HEK293 (cell line): ENCODE results near the gene SEMA4F.

Experiments used
- CTCF ChIP-seq: fragments of 450-650 bp; formaldehyde crosslinking; IDR thresholded peaks from 2 replicates; pipeline ENCODE4 v1.5.1; 2016; ENCODE audit warnings: missing biosample characterization, missing genetic modification characterization
- KLF10 ChIP-seq: fragments of 450-650 bp; IDR thresholded peaks from 2 replicates; pipeline ENCODE4 v1.5.1; 2018; ENCODE audit warnings: missing biosample characterization, mild to moderate bottlenecking, missing genetic modification characterization
- KLF9 ChIP-seq: fragments of 450-650 bp; formaldehyde crosslinking; IDR thresholded peaks from 2 replicates; pipeline ENCODE4 v1.5.1; 2016; ENCODE audit warnings: missing biosample characterization, missing genetic modification characterization, low read depth
- PRDM1 ChIP-seq: fragments of 450-650 bp; formaldehyde crosslinking; IDR thresholded peaks from 2 replicates; pipeline ENCODE4; 2016; ENCODE audit warnings: missing biosample characterization, missing genetic modification characterization
- REST ChIP-seq: fragments of 450-650 bp; formaldehyde crosslinking; IDR thresholded peaks from 2 replicates; pipeline ENCODE4 v1.5.1; 2016; ENCODE audit warnings: missing biosample characterization, missing genetic modification characterization
- SP2 ChIP-seq: fragments of 450-650 bp; formaldehyde crosslinking; IDR thresholded peaks from 2 replicates; pipeline ENCODE4 v1.5.1; 2016; ENCODE audit warnings: missing biosample characterization, missing genetic modification characterization
- ZNF530 ChIP-seq: fragments of 450-650 bp; formaldehyde crosslinking; IDR thresholded peaks from 2 replicates; pipeline ENCODE4 v1.5.1; 2016; ENCODE audit warnings: low read depth, missing biosample characterization, missing genetic modification characterization
- ZNF555 ChIP-seq: fragments of 450-650 bp; formaldehyde crosslinking; conservative IDR thresholded peaks from 2 replicates; pipeline ENCODE4 v1.5.1; 2017; ENCODE audit warnings: missing biosample characterization, mild to moderate bottlenecking, missing genetic modification characterization, inconsistent platforms
- TF ChIP-seq, protein P1 (sequence below): fragments of 450-650 bp; formaldehyde crosslinking; IDR thresholded peaks from 2 replicates; pipeline ENCODE4 v1.5.1; 2016; ENCODE audit warnings: missing biosample characterization, missing genetic modification characterization

GRCh38 chr2:74646201-74646600 lies 7.8 kb upstream of the SEMA4F start:
- no peak for TF ChIP-seq KLF10
- TF ChIP-seq CTCF (tag by site-specific recombination): no peak
- TF ChIP-seq PRDM1 (tag by site-specific recombination): no peak
- TF ChIP-seq ZNF530 (tag by site-specific recombination): no peak
- TF ChIP-seq ZNF555 (tag by site-specific recombination): no peak
- TF ChIP-seq REST (tag by site-specific recombination): no peak
- TF ChIP-seq, protein P1, sequence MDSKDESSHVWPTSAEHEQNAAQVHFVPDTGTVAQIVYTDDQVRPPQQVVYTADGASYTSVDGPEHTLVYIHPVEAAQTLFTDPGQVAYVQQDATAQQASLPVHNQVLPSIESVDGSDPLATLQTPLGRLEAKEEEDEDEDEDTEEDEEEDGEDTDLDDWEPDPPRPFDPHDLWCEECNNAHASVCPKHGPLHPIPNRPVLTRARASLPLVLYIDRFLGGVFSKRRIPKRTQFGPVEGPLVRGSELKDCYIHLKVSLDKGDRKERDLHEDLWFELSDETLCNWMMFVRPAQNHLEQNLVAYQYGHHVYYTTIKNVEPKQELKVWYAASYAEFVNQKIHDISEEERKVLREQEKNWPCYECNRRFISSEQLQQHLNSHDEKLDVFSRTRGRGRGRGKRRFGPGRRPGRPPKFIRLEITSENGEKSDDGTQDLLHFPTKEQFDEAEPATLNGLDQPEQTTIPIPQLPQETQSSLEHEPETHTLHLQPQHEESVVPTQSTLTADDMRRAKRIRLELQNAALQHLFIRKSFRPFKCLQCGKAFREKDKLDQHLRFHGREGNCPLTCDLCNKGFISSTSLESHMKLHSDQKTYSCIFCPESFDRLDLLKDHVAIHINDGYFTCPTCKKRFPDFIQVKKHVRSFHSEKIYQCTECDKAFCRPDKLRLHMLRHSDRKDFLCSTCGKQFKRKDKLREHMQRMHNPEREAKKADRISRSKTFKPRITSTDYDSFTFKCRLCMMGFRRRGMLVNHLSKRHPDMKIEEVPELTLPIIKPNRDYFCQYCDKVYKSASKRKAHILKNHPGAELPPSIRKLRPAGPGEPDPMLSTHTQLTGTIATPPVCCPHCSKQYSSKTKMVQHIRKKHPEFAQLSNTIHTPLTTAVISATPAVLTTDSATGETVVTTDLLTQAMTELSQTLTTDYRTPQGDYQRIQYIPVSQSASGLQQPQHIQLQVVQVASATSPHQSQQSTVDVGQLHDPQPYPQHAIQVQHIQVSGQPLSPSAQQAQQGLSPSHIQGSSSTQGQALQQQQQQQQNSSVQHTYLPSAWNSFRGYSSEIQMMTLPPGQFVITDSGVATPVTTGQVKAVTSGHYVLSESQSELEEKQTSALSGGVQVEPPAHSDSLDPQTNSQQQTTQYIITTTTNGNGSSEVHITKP (tag by site-specific recombination): no peak
- no peak for TF ChIP-seq SP2 (tag by site-specific recombination)
- no peak for TF ChIP-seq KLF9
